ENCODE measurements around the gene CD151.

The CD151 gene

GRCh38 chr11:832529-833113 is at the start of gene CD151:
Gene CD151 (plus strand): TSS chr11:832952. CDS start chr11:836070, 3,118 bp downstream.
- peaks cover 10% of the 10 kb centered on the region for H3K27me3 ChIP-seq (ENCODE audit: insufficient read depth, poor library complexity, severe bottlenecking)
- DNase-seq (ENCODE audit: low spot score) (no peak), ATAC-seq (ENCODE audit: low read depth) (no peak; the same call in 2 of the 3 replicates)
- no peaks in the 10 kb centered on the region for H3K9me3 ChIP-seq (ENCODE audit: severe bottlenecking)
- TF ChIP-seq, protein P1, sequence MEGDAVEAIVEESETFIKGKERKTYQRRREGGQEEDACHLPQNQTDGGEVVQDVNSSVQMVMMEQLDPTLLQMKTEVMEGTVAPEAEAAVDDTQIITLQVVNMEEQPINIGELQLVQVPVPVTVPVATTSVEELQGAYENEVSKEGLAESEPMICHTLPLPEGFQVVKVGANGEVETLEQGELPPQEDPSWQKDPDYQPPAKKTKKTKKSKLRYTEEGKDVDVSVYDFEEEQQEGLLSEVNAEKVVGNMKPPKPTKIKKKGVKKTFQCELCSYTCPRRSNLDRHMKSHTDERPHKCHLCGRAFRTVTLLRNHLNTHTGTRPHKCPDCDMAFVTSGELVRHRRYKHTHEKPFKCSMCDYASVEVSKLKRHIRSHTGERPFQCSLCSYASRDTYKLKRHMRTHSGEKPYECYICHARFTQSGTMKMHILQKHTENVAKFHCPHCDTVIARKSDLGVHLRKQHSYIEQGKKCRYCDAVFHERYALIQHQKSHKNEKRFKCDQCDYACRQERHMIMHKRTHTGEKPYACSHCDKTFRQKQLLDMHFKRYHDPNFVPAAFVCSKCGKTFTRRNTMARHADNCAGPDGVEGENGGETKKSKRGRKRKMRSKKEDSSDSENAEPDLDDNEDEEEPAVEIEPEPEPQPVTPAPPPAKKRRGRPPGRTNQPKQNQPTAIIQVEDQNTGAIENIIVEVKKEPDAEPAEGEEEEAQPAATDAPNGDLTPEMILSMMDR (IDR thresholded peaks at IDR 0.05; ENCODE audit: poor library complexity, severe bottlenecking), result peak; percentile 16
- H3K4me1 ChIP-seq (ENCODE audit: insufficient read depth, poor library complexity, severe bottlenecking), result peaks cover 10% of the 10 kb centered on the region
- peak within 1 kb of the TSS; percentile 97 for H3K27ac ChIP-seq (ENCODE audit: poor library complexity, severe bottlenecking)
- peaks cover 19% of the 10 kb centered on the region for H3K36me3 ChIP-seq (ENCODE audit: low read depth)
- H3K4me3 ChIP-seq (ENCODE audit: severe bottlenecking), result peak within 1 kb of the TSS; percentile 95

GRCh38 chr11:783581-784015 is 49.2 kb upstream of the CD151 start:
- H3K27ac ChIP-seq (ENCODE audit: poor library complexity, severe bottlenecking), result no peak overlapping the region
- TF ChIP-seq, protein P1 (IDR thresholded peaks at IDR 0.05; ENCODE audit: poor library complexity, severe bottlenecking), result peak; percentile 78
- no peaks in the 10 kb centered on the region for H3K27me3 ChIP-seq (ENCODE audit: insufficient read depth, poor library complexity, severe bottlenecking)
- peaks cover 6% of the 10 kb centered on the region for H3K4me1 ChIP-seq (ENCODE audit: insufficient read depth, poor library complexity, severe bottlenecking)
- ATAC-seq (ENCODE audit: low read depth) (peak; percentile 78), DNase-seq (ENCODE audit: low spot score) (no peak)
- H3K4me3 ChIP-seq (ENCODE audit: severe bottlenecking), result no peak overlapping the region
- no peaks in the 10 kb centered on the region for H3K9me3 ChIP-seq (ENCODE audit: severe bottlenecking)
- H3K36me3 ChIP-seq (ENCODE audit: low read depth), result peaks cover 18% of the 10 kb centered on the region

- Histone ChIP-seq H3K4me1 (ENCODE audit: insufficient read depth, poor library complexity, severe bottlenecking) (peaks cover 6% of the 10 kb centered on the region), H3K27ac (ENCODE audit: poor library complexity, severe bottlenecking) (no peak overlapping the region), H3K4me3 (ENCODE audit: severe bottlenecking) (no peak overlapping the region), H3K27me3 (ENCODE audit: insufficient read depth, poor library complexity, severe bottlenecking) (peaks cover 9% of the 10 kb centered on the region), H3K36me3 (ENCODE audit: low read depth) (no peaks in the 10 kb centered on the region), H3K9me3 (ENCODE audit: severe bottlenecking) (no peaks in the 10 kb centered on the region)
- no peak for DNase-seq (ENCODE audit: low spot score)
- TF ChIP-seq, protein P1 (IDR thresholded peaks at IDR 0.05; ENCODE audit: poor library complexity, severe bottlenecking), result no peak
- no peak; the same call in 2 of the 3 replicates for ATAC-seq (ENCODE audit: low read depth)
Observed at GRCh38 chr11:786235-787083, 46.3 kb upstream of the CD151 start.

DNA sequence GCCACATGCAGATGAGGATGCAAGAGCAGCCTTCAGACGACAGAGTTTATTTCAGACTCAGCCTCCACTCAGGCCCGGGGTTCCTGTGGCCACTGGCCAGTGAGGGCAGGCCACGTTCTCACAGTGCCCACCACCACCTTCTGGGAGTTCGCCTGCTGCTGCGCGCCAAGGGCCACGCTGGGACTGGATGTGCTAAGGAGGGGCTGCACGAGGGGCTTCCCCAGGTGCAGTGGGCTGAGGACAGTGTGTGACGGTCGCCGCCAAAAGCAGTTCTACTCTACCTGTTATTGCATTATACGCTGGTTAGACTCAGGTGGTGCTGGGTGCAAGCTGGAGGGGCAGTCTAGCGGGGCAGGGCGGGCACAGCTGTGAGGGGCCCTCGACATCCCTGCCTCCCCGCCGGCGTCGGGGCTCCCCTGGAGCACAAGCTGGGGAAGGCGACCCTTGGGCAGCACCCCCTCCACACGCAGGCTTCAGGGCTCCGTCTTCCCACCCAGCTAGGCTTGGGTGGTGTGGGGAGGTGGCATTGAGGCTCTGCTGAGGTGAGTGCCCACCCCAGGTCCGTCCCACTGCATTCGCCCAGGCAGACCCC is 45.6 kb upstream of the CD151 start:
- Histone ChIP-seq H3K27ac (ENCODE audit: poor library complexity, severe bottlenecking) (no peak overlapping the region), H3K27me3 (ENCODE audit: insufficient read depth, poor library complexity, severe bottlenecking) (peaks cover 9% of the 10 kb centered on the region), H3K4me3 (ENCODE audit: severe bottlenecking) (no peak overlapping the region), H3K4me1 (ENCODE audit: insufficient read depth, poor library complexity, severe bottlenecking) (peaks cover 6% of the 10 kb centered on the region), H3K9me3 (ENCODE audit: severe bottlenecking) (no peaks in the 10 kb centered on the region), H3K36me3 (ENCODE audit: low read depth) (no peaks in the 10 kb centered on the region)
- TF ChIP-seq, protein P1 (IDR thresholded peaks at IDR 0.05; ENCODE audit: poor library complexity, severe bottlenecking), result no peak
- DNase-seq (ENCODE audit: low spot score), result no peak
- ATAC-seq (ENCODE audit: low read depth), result no peak

All from RWPE2 (cell line).